Esophagus muscularis mucosa (tissue), 4 donors: ENCODE results near the gene CCL1.

Experiments used
- CTCF ChIP-seq, 3 experiments: fragments of 200-600 bp in 2 of 3; fragments of 450-650 bp in 1 of 3; sonication (generic) in 2 of 3; IDR thresholded peaks; one replicate each; pipeline ENCODE4 v1.5.1; 2017 to 2019; ENCODE audit warnings: antibody characterized with exemption in 3 of 3, mild to moderate bottlenecking in 2 of 3, moderate library complexity in 1 of 3
- EP300 ChIP-seq: sonication (generic); formaldehyde crosslinking; IDR thresholded peaks from one replicate; pipeline ENCODE4 v1.6.1; 2017; ENCODE audit warnings: antibody characterized with exemption
- POLR2A ChIP-seq: fragments of 450-650 bp; IDR thresholded peaks from one replicate; pipeline ENCODE4 v1.6.1; 2017; ENCODE audit warnings: antibody characterized with exemption, moderate library complexity, mild to moderate bottlenecking, low read depth
- POLR2AphosphoS5 ChIP-seq, 2 donors: sonication (generic); formaldehyde crosslinking; IDR thresholded peaks; one replicate each; pipeline ENCODE4 v1.6.1; 2017; ENCODE audit warnings: antibody characterized with exemption in 2 of 2

DNA sequence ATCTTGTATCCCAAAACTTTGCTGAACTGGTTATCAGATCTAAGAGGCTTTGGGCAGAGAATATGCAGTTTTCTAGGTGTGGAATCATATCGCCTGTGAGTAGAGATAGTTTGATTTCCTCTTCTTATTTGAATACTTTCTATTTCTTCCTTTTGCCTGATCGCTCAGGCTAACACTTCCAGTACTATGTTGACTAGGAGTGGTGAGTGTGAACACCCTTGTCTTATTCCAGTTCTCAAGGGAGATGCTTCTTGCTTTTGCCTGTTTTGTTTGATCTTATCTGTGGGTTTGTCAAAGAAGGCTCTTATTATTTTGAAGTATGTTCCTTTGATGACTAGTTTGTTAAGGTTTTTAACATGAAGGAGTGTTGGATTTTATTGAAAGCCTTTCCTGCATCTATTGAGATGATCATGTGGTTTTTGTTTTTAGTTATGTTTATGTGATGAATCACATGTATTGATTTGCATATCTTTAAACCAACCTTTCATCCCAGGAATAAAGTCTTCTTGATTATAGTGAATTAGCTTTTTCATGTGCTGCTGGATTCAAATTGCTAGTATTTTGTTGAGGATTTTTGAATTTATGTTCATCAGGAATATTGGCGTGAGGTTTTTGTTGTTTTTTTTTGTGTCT, 23.8 kb downstream of the CCL1 start:
- TF ChIP-seq CTCF (IDR thresholded peaks at IDR 0.05) (no peak), POLR2A (no peak), POLR2AphosphoS5 (IDR thresholded peaks at IDR 0.05) (no peak), EP300 (no peak)
